ENCODE measurements around the gene CDPF1. TPM values are rescaled to one million over a fixed set of nuclear protein-coding genes. Genes with fewer than 3 reads are reported as not detected.

CDPF1 gene
- total and polyA plus RNA-seq, 11 donors, result 7.4 to 13.6 (median 9.3) TPM

DNA sequence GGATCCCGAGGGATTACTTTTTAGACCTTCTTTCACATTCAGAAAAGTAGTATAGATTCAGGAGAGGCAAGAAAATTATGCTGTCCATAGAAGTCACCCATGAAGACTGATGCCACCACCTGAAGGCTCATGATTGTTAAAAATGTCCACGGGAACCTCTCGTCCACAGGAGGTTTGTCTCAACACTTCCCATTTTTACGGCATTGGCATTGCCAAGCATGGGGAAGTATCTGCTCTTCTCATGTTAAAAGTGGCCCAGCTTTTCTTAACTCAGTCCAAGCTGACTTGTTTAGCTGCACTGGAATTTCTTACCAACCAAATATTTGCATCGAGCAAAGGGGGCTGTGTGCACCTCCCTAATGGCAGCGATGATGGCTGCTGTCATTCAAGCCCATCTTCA lies 9.6 kb downstream of the CDPF1 start:
- WGBS, 4 donors, result 72 to 78% (median 77%) methylated on average over 6 of the region's 6 CpGs
- Histone ChIP-seq H3K4me3 (no peak overlapping the region), H3K27ac (peak overlapping the region in 11 of 12 donors; percentile 22 to 90 (median 68)), H3K4me1 (peaks cover 4 to 69% (median 38%) of the 10 kb centered on the region in 12 donors), H3K36me3 (peaks cover 0 to 64% (median 39%) of the 10 kb centered on the region in 9 donors), H3K9me3 (no peaks in the 10 kb centered on the region), H3K27me3 (no peaks in the 10 kb centered on the region)
- TF ChIP-seq POLR2A (IDR thresholded peaks at IDR 0.05) (no peak), CTCF (IDR thresholded peaks at IDR 0.05) (no peak)
- intact Hi-C loops (cut with DNase I), result loop anchor here in 4 of 10 donors (5.0 to 10.0 kb wide), 3 partner anchors 86 to 304 kb away; partner anchors contain the start of gene PPARA (in 2 of the 4)
- DNase-seq (no peak), ATAC-seq (no peak)

GRCh38 chr22:46240073-46240472 lies 10.0 kb downstream of the CDPF1 start:
- H3K27ac ChIP-seq, result peak overlapping the region in 9 of 12 donors; percentile 22 to 90 (median 68)
- 83 to 99% (median 93%) methylated on average over 1 to 2 of the region's 2 CpGs for WGBS, 4 donors

GRCh38 chr22:46239261-46240048 lies 10.6 kb downstream of the CDPF1 start:
- WGBS, 4 donors, result 85 to 93% (median 91%) methylated on average over 18 to 20 of the region's 20 CpGs
- peaks cover 0 to 68% (median 47%) of the 10 kb centered on the region in 9 donors for H3K36me3 ChIP-seq

More at GRCh38 chr22:46240073-46240472, 10.0 kb downstream of the CDPF1 start:
- DNase-seq, result no peak
- Histone ChIP-seq H3K36me3 (peaks cover 0 to 68% (median 44%) of the 10 kb centered on the region in 9 donors), H3K4me1 (peaks cover under 1 to 65% (median 33%) of the 10 kb centered on the region in 12 donors), H3K9me3 (no peaks in the 10 kb centered on the region), H3K27me3 (no peaks in the 10 kb centered on the region), H3K4me3 (no peak overlapping the region)
- no peak for ATAC-seq
- intact Hi-C loops (cut with DNase I), result loop anchor here in 4 of 10 donors (5.0 to 10.0 kb wide), 3 partner anchors 85 to 305 kb away; partner anchors contain the start of gene PPARA (in 2 of the 4)
- TF ChIP-seq CTCF (IDR thresholded peaks at IDR 0.05) (no peak), POLR2A (IDR thresholded peaks at IDR 0.05) (no peak)

More at GRCh38 chr22:46239261-46240048, 10.6 kb downstream of the CDPF1 start:
- H3K27me3 ChIP-seq, result no peaks in the 10 kb centered on the region
- no peak overlapping the region for H3K4me3 ChIP-seq
- H3K27ac ChIP-seq, result peak overlapping the region in 10 of 12 donors; percentile 2 to 91 (median 74)
- no peak for ATAC-seq
- no peak for DNase-seq
- intact Hi-C loops (cut with DNase I), result loop anchor here in 4 of 10 donors (5.0 to 10.0 kb wide), 4 partner anchors 42 to 305 kb away; partner anchors contain the start of gene PPARA (in 2 of the 4)
- TF ChIP-seq CTCF (IDR thresholded peaks at IDR 0.05), result no peak
- no peak for TF ChIP-seq POLR2A (IDR thresholded peaks at IDR 0.05)
- H3K9me3 ChIP-seq, result no peaks in the 10 kb centered on the region
- peaks cover 0 to 58% (median 28%) of the 10 kb centered on the region in 12 donors for H3K4me1 ChIP-seq

Measured in heart left ventricle (tissue), 16 donors.